Activated T-helper 1 cell treated with anti-CD3 and anti-CD28 coated beads, Interleukin-2, amount 50 U/mL, for 16 hours (primary cell): Measurements from ENCODE around the gene P4HA1.
"Not testable (repeated sequence)": the region's sequence is repeated elsewhere in the genome, so short reads cannot be mapped to it uniquely, and the experiment has no call there.

ENCODE experiments used
- DNase-seq, 2 donors: peaks; one replicate each; pipeline ENCODE4 v3.0.0-alpha.2; 2020; ENCODE audit warnings: low read depth in 1 of 2, low spot score in 1 of 2

Gene P4HA1

DNA sequence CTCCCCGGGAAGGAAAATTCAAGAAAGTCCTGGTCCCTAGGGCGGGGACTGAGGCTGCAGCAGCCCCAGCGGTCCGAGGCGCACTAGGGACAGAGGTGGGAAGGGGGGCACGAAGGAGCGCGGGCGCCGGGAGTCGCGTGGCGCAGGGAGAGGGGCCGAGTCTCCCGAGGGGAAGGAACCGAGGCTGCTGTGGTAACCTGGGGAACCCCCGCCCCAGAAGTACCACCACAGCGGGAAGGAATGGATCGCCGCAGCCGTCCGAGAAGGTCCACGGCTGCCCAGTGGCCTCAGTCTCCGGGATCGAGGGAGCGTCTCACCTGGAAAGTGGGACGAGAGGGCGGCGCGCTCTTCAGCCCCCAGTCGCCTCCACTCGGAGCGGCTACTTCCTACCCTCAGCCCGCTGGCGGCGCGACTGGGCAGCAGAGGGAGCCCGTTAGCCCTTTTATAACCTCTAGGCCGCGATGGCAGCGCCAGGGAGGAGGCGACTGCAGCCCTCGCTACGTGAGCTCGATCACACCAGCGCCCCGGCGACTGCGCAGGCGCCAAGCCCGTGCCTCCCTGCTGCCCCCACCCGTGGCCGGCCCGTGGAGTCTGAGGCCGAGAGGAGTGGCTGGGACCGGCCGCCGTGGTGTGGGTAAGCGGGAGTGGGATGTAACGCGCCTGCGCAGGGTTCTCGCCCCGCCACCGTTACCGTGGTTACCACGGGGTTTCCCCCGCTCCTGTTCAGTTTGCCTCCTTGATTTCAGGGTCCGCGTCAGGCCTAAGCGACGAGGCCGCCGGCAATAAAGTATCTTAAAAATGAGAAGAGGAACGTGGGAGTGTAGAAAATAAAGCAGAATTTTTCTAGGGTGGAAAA is at the start of gene P4HA1:
Gene P4HA1 (minus strand): TSS at position 418 of the 856 bp plus-strand sequence. CDS start 21,983 bp downstream, outside the sequence.
- peak; percentile 95 to 99 for DNase-seq

DNA sequence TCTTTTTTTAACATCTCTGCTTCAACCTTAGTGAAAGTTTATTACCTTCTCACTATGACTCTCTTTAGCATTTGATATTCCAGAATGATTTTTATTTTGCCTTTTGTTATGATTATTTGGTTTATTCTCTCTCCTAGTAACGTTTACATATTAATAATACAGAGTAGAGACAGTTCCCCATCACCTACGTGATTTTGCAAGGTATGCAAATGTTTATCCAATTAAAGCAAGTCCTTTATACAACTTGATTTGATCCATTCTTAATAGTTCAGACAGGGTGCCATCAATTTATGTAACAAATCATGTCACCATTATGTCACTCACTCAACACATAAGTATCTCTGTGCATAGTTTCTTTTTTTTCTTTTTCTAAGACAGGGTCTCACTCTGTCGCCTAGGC is 44.9 kb upstream of the P4HA1 start:
- DNase-seq, result no peak

GRCh38 chr10:73139251-73139650 is 42.6 kb upstream of the P4HA1 start:
- no peak for DNase-seq

GRCh38 chr10:73136627-73137026 is 40.0 kb upstream of the P4HA1 start:
- DNase-seq, result no peak

DNA sequence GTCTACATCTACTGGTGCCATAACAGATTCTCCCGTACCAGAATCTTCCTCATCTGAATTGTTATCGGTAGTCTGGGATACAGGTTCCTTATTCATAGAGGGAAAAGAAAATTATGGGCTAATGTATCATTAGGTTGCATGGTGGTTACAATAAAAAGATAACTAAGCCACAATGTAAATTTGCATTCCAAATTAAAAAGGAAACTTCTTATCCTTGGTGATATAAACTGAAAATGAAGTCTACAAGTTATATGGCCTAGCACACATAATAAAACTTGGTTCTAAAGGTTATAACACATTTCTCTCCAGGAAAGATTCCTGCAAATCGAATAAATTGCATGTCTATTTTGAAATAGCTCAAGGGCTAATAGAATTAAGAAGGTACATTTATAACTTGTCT is 38.1 kb upstream of the P4HA1 start:
- DNase-seq, result no peak

DNA sequence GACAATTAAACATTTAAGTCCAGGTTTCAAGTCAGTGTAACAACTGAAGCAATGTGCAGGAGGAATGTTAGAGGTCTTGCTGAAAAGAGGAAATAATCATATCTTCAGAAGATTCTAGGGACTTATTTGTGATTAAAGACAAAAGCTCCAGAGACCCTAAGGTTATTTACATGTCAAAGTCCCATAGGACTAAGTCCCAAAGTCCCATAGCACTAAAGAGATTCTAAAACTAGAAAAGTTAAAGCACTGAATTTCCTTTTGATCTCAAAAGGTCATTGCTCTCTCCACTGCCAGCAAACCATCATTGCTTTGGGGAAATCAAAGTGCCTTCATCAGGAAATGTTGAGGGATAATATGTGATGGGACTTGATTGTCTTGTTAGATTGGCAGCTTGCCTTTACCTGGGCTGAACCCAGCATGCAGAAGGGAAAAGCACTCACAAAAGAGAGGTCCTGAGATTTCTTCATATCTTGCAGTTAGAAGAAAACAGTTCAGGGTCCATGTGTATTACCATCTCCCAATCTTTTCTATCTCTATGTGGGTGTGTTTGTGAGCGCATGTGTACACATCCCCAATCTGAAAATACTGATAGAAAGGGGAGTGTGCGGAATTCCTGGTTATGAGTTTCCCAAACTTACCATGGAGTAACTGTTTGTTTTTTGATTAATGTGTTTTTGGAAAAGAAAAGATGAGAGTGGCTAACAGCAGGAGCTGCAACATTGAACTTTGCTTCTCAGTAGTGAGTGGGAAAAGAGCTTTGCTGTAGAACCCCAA is 35.4 kb upstream of the P4HA1 start:
- DNase-seq, result no peak

DNA sequence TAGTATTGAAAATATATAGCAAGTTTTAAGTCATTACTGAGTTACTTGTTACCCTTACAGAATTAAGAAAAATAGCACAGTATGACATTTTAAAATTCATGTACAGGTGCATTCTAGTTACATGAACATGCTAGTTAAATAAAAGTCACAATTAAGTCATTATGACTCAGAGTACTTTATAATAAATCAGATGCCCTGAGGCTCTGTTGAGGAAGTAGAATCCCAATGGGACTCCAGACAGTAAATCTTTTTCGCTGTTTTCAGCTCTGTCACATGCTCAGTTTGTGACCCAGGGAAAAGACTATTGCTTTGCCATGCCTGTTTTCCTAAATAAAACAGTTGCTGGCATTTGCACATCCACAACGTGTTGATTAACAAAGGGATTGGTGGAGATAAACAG is 34.6 kb upstream of the P4HA1 start:
- DNase-seq, result no peak

- DNase-seq, result no peak
These were observed 29.7 kb upstream of the P4HA1 start for GRCh38 chr10:73126343-73126742.

GRCh38 chr10:73119952-73120351 is 23.3 kb upstream of the P4HA1 start:
- no peak for DNase-seq

GRCh38 chr10:73119457-73119856 is 22.8 kb upstream of the P4HA1 start:
- DNase-seq, result no peak

GRCh38 chr10:73117976-73118743 is 21.5 kb upstream of the P4HA1 start:
- no peak for DNase-seq

DNA sequence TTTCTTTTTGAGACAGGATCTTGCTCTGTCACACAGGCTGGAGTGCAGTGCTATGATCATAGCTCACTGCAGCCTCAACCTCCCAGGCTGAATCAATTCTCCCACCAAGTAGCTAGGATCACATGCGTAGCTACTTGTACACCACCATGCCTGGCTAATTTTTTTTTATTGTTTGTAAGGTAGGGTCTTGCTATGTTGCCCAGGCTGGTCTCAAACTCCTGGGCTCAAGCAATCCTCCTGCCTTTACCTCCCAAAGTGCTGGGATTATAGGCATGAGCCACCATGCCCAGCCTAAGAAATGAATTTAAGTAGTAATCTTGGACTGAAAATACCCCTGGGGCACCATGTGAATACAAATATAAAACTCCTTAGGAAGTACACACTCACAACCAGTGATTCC is 19.4 kb upstream of the P4HA1 start:
- no peak for DNase-seq

DNA sequence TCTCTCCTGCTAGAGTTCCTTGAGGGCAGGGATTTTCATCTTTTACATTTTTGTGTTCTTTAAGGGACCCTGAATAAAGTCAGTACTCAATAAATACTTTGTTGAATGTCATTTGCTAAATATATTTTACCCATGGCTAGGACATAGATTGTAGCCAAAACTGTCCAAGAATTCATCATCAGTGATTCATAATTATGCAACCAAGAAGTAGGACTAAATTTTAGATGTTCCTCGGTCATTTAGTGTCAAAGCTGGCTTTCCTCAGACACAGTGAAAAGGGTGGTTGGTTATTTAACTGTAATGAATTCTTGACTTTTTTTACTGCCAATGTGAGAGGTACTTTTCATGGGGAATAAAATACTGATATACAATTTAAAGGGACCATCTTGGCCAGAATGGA is 16.9 kb upstream of the P4HA1 start:
- no peak for DNase-seq

- DNase-seq, result not testable (repeated sequence)
These were observed 15.4 kb upstream of the P4HA1 start for GRCh38 chr10:73112032-73112431.

DNA sequence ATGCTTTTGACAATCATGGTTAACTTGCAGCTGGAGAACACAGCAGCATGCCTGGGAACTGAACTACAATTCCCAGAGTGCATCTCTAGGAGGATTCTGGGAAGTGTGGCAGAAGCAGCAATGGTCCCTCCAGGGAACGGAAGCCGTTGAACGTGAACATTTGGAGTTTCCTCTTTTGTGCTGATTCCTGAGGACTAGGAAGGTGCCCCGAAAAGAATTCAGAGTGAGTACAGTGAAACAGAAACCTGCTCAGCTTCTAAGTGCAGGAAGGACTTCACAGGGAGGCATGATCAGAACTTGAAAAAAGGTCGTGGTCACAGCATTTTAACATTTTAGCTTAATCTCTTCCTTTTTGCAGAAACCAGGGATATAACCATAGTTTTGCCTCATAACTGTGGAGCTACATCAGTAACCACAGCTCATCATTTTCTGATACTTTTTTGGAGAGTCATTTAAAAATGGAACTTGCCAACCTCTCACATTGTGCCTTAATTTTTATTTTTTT is 13.7 kb upstream of the P4HA1 start, which contains the start of gene NUDT13:
Gene NUDT13 (plus strand): TSS at position 111 of the 505 bp plus-strand sequence. CDS start 3,911 bp downstream, outside the sequence.
- peak in 1 of 2 donors; percentile 10 for DNase-seq

DNA sequence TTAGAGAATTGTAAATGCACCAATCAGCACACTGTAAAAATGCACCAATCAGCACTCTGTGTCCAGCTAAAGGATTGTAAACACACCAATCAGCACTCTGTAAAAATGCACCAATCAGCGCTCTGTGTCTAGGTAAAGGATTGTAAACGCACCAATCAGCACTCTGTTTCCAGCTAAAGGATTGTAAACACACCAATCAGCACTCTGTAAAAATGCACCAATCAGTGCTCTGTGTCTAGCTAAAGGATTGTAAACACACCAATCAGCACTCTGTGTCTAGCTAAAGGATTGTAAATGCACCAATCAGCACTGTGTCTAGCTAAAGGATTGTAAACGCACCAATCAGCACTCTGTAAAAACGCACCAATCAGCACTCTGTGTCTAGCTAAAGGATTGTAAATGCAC is 12.6 kb upstream of the P4HA1 start:
- not testable (repeated sequence) for DNase-seq

DNA sequence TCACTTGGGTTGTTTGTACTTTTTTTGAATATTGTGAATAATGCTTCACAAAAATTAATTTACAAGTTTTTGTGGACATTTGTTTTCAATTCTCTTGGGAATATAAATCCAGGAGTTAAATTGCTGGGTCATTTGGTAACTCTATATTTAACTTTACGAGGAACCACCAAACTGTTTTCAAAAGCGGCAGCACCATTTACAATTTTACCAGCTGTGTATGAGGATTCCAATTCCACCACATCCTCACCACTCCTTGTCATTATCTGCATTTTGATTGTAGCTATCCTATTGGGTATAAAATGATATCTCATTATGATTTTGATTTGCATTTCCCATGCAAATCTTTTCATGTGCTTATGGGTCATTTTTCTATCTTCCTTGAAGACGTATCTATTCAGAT is 9.6 kb upstream of the P4HA1 start:
- DNase-seq, result no peak

GRCh38 chr10:73099141-73099540 is 2.5 kb upstream of the P4HA1 start:
- DNase-seq, result no peak

DNA sequence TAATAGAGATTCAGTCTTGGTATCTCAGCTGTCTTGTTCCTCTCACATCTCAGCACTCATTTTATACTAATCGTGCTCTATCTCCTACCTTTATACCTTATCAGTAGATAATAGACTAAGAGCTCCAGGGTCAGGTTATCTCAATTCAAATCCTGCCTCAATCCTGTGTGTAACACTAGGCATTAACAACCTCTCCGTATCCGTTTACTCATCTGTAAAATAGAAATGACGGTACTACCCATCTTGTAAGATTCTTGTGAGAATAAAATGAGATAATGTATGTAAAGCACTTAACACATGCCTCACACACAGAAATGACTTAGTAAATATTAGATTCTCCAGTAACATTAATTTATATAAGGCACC is 622 bp upstream of the P4HA1 start:
- DNase-seq, result no peak

GRCh38 chr10:73096041-73096448 is 621 bp downstream of the P4HA1 start:
- DNase-seq, result peak; percentile 43 to 49

DNA sequence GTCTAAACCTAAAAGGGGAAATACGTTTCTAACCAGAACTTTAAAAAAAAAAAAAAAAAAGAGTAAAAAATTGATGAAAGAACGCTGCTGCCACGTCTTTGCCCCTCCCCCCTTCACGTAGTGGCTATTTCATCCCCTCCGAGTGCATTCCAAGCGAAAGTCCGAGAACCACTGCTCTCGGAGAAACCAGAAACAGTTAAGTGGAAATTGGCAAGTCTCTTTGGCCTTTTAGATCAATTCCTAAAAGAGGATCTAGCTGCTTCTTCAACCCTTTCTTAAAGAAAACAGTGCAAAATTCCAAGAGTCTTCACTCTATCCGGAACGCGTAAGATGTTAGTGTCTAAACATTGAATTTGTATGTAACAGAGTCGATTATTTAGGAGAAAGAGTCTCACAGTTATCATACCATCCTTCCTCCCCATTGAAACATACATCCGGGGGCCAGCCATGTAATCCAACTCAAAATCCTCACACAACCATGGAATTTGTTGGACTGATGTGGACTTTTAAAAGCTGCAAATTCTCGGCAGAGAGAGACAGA is 1.1 kb downstream of the P4HA1 start:
- DNase-seq, result no peak
